Activated B cell treated with CpG ODN at 0.5 μM for 24 hours (primary cell): Measurements from ENCODE around the gene HDAC3. TPM values are rescaled to one million over a fixed set of nuclear protein-coding genes. Genes with fewer than 3 reads are reported as not detected.

ENCODE experiments used
- ATAC-seq: fragments of 200-7000 bp; cut with Tn5 transposase; one replicate; pipeline ENCODE4 v1.10.0; 2021; ENCODE audit warnings: low read depth, mild to moderate bottlenecking, moderate library complexity
- CTCF ChIA-PET: fragments of 350-600 bp; sonication (Branson Sonifier 250); formaldehyde crosslinking; loops from one replicate; lab custom pipeline; 2021; ENCODE audit warnings: antibody characterized with exemption; lab: Charles Lee
- POLR2A ChIA-PET: fragments of 350-600 bp; sonication (Branson Sonifier 250); formaldehyde crosslinking; loops from one replicate; lab custom pipeline; 2021; ENCODE audit warnings: antibody characterized with exemption; lab: Charles Lee
- DNase-seq: peaks from one replicate; pipeline ENCODE4 v3.0.0; 2022
- H3K27ac Mint-ChIP-seq: one replicate; pipeline ENCODE4 v1.8.0; 2020; ENCODE audit warnings: mixed read lengths
- H3K27me3 Mint-ChIP-seq: one replicate; pipeline ENCODE4 v1.8.0; 2021; ENCODE audit warnings: mixed read lengths
- H3K36me3 Mint-ChIP-seq: one replicate; pipeline ENCODE4 v1.8.0; 2021; ENCODE audit warnings: low read depth, mixed read lengths
- H3K4me1 Mint-ChIP-seq: one replicate; pipeline ENCODE4 v1.8.0; 2021; ENCODE audit warnings: mixed read lengths
- H3K4me3 Mint-ChIP-seq: one replicate; pipeline ENCODE4 v1.8.0; 2020; ENCODE audit warnings: mild to moderate bottlenecking, mixed read lengths
- H3K9me3 Mint-ChIP-seq: one replicate; pipeline ENCODE4 v1.8.0; 2020; ENCODE audit warnings: mixed read lengths
- intact Hi-C: fragments of 100-400 bp; cut with micrococcal nuclease; formaldehyde crosslinking; loops from one replicate; pipeline ENCODE4 v1.15.1; 2024
- total RNA-seq: library from RNA; stranded (reverse); gene quantifications from 2 replicates; pipeline ENCODE4 v1.2.3, GENCODE V29; 2022
- TF ChIP-seq, protein P1 (sequence below): fragments of 200-600 bp; IDR thresholded peaks from one replicate; pipeline ENCODE4 v1.8.0; 2022; ENCODE audit warnings: antibody characterized with exemption, mild to moderate bottlenecking

Gene HDAC3
- total RNA-seq, 1 donor from 2014 or later: 102 TPM

DNA sequence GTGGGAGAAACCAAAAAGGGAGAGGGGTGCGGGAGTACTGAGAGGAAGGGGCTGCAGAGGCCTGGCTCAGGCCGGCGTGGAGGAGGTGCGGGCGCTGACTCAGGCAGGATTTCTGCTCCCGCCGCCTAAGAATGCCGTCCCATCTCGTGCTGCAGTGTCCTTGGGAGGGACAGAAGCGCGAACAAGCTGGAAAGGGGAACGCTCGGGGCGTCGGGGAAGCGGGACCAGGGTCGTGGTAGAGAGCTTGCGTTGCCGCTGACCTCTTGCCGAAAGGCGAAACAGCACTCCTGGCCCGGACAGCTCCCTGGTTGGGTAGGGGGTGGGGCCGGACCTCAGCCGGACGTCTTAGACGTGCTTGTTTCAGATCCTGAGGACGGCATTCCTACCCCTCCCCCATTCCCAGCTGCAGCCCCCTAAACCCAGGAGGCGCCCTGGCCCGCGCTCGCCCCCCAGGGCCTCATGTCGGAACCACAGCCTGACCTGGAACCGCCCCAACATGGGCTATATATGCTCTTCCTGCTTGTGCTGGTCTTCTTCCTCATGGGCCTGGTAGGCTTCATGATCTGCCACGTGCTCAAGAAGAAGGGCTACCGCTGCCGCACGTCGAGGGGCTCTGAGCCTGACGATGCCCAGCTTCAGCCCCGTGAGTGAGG is 1.2 kb upstream of the HDAC3 start:
- ChIA-PET POLR2A (interaction anchor here (0.9 to 5.8 kb wide), 12 partner anchors 8 to 990 kb away, joined by 3 to 95 read pairs (median 6); partner anchors contain the start of genes DELE1, DIAPH1, FCHSD1 and IK), CTCF (interaction anchor here (0.6 to 9.1 kb wide), 11 partner anchors 10 to 323 kb away, joined by 3 to 87 read pairs (median 4); partner anchors contain the start of genes DIAPH1 and FCHSD1)
- peaks cover 32% of the 10 kb centered on the region for H3K36me3 Mint-ChIP-seq
- peak; percentile 42 for ATAC-seq
- no peaks in the 10 kb centered on the region for H3K27me3 Mint-ChIP-seq
- H3K4me3 Mint-ChIP-seq: peak overlapping the region; percentile 89
- intact Hi-C loops: loop anchor here (1.0 to 5.0 kb wide), 5 partner anchors 13 to 1236 kb away; partner anchors contain the start of genes ANKHD1, FCHSD1, NDFIP1 and TAF7
- H3K27ac Mint-ChIP-seq: peak overlapping the region; percentile 73
- H3K4me1 Mint-ChIP-seq: peaks cover 36% of the 10 kb centered on the region
- DNase-seq: peak; percentile 58
- no peaks in the 10 kb centered on the region for H3K9me3 Mint-ChIP-seq
- TF ChIP-seq, protein P1, sequence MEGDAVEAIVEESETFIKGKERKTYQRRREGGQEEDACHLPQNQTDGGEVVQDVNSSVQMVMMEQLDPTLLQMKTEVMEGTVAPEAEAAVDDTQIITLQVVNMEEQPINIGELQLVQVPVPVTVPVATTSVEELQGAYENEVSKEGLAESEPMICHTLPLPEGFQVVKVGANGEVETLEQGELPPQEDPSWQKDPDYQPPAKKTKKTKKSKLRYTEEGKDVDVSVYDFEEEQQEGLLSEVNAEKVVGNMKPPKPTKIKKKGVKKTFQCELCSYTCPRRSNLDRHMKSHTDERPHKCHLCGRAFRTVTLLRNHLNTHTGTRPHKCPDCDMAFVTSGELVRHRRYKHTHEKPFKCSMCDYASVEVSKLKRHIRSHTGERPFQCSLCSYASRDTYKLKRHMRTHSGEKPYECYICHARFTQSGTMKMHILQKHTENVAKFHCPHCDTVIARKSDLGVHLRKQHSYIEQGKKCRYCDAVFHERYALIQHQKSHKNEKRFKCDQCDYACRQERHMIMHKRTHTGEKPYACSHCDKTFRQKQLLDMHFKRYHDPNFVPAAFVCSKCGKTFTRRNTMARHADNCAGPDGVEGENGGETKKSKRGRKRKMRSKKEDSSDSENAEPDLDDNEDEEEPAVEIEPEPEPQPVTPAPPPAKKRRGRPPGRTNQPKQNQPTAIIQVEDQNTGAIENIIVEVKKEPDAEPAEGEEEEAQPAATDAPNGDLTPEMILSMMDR: no peak

DNA sequence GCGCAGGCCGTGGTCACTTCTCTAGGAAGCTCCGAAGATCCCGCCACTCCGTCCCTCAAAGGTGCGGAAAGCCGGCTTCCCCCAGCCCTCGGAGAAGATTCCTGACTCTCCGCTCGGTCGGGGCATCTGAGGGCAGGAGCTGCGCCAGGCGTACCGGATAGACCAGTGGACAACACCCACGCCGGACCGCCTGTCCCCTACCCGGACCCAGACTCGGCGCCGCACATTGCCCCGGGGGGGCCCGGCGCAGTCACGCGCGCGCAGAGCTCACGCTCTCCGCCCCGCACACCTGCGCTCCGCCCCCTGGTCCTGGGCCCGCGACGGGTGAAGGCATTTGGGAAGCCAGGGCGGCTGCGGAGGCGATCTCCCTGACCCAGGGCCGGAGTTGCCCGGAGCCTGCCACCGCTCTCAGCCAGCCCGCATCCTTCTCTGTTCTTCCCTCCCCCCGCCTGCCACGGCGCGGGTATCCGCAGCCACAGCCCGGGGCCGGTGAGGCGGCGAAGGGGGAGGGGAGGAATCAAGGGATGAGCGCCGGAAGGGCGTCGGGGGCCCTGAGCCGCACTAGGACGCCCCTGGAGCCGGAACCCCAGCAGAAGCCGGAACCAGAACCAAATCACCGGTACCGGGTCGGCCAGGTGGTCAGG is 596 bp upstream of the HDAC3 start:
- ChIA-PET POLR2A (interaction anchor here (0.5 to 5.8 kb wide), 18 partner anchors 9 to 1491 kb away, joined by 3 to 95 read pairs (median 5); partner anchors contain the start of genes DELE1, DIAPH1, FCHSD1 and IK), CTCF (interaction anchor here (0.7 to 9.1 kb wide), 12 partner anchors 11 to 73 kb away, joined by 3 to 87 read pairs (median 4); partner anchors contain the start of genes DIAPH1 and FCHSD1)
- Mint-ChIP-seq H3K27ac (peak overlapping the region; percentile 73), H3K27me3 (no peaks in the 10 kb centered on the region), H3K4me3 (peak overlapping the region; percentile 89), H3K36me3 (peaks cover 31% of the 10 kb centered on the region), H3K9me3 (no peaks in the 10 kb centered on the region), H3K4me1 (peaks cover 39% of the 10 kb centered on the region)
- TF ChIP-seq, protein P1: no peak
- DNase-seq (peak; percentile 62), ATAC-seq (peak; percentile 40)
- intact Hi-C loops: loop anchor here (2.0 to 5.0 kb wide), 3 partner anchors 316 to 1235 kb away; partner anchors contain the start of genes ANKHD1, NDFIP1 and TAF7

DNA sequence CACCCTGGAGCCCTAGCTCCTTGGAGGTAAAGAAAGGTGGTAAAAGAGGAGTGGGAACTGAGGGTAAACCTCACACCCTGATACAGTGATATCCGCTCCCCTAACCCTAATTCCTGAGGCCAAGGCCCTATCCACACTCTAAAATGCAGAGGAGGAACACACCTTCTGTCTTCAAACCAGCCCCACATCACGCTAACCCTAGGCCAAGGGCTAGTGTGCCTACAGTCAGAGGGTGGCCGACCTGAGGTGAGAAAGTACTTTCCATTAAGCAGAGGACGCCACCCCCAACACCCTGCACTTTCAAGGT is 590 bp downstream of the HDAC3 start:
- H3K4me1 Mint-ChIP-seq: peaks cover 39% of the 10 kb centered on the region
- CTCF ChIA-PET: interaction anchor here (1.5 to 9.1 kb wide), 4 partner anchors 13 to 69 kb away, joined by 4 to 87 read pairs (median 16); partner anchors contain the start of gene DIAPH1
- intact Hi-C loops: loop anchor here (1.0 to 5.0 kb wide), 6 partner anchors 17 to 1234 kb away; partner anchors contain the start of genes ANKHD1, NDFIP1, RNF14 and TAF7
- peaks cover 28% of the 10 kb centered on the region for H3K36me3 Mint-ChIP-seq
- peak overlapping the region; percentile 89 for H3K4me3 Mint-ChIP-seq
- DNase-seq (no peak), ATAC-seq (no peak)
- TF ChIP-seq, protein P1: no peak
- no peaks in the 10 kb centered on the region for H3K9me3 Mint-ChIP-seq
- H3K27me3 Mint-ChIP-seq: no peaks in the 10 kb centered on the region
- POLR2A ChIA-PET: interaction anchor here (0.8 to 5.8 kb wide), 11 partner anchors 12 to 333 kb away, joined by 3 to 95 read pairs (median 7); partner anchors contain the start of genes DIAPH1, FCHSD1, RNF14 and TAF7
- H3K27ac Mint-ChIP-seq: peak overlapping the region; percentile 63

DNA sequence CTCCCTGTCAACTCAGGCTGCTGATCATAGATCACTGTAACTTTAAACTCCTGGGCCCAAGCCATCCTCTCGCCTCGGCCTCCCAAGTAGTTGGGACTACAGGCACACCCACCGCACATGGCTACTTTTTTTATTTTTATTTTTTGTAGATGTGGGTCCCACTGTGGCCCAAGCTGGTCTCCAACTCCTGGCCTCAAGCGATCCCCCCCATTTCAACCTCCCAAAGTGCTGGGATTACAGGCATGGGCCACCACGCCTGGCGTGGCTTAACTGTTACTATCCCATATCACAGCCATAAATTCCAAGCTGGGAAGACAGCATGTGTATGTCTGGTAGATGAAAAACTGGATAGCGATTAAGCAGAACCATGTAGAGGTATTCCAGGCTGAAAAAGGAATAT is 1.0 kb downstream of the HDAC3 start:
- Mint-ChIP-seq H3K9me3 (no peaks in the 10 kb centered on the region), H3K36me3 (peaks cover 26% of the 10 kb centered on the region), H3K27ac (peak overlapping the region; percentile 73), H3K27me3 (no peaks in the 10 kb centered on the region), H3K4me1 (peaks cover 39% of the 10 kb centered on the region), H3K4me3 (peak overlapping the region; percentile 89)
- DNase-seq: no peak
- ChIA-PET POLR2A (interaction anchor here (0.5 to 5.8 kb wide), 11 partner anchors 11 to 334 kb away, joined by 3 to 95 read pairs (median 7); partner anchors contain the start of genes DIAPH1, FCHSD1, RNF14 and TAF7), CTCF (interaction anchor here (1.5 to 9.1 kb wide), 4 partner anchors 16 to 68 kb away, joined by 4 to 87 read pairs (median 33); partner anchors contain the start of gene DIAPH1)
- no peak for ATAC-seq
- TF ChIP-seq, protein P1: no peak
- intact Hi-C loops: loop anchor here (1.0 to 5.0 kb wide), 6 partner anchors 16 to 1233 kb away; partner anchors contain the start of genes ANKHD1, NDFIP1, RNF14 and TAF7
